AG08395 (cell line): ENCODE results near the gene POP7.
"Not testable (repeated sequence)": the region's sequence is repeated elsewhere in the genome, so short reads cannot be mapped to it uniquely, and the experiment has no call there.

Experiments used
- DNase-seq: peaks from one replicate; pipeline ENCODE4 v3.0.0; 2012; ENCODE audit warnings: mixed read lengths, low spot score

The POP7 gene

DNA sequence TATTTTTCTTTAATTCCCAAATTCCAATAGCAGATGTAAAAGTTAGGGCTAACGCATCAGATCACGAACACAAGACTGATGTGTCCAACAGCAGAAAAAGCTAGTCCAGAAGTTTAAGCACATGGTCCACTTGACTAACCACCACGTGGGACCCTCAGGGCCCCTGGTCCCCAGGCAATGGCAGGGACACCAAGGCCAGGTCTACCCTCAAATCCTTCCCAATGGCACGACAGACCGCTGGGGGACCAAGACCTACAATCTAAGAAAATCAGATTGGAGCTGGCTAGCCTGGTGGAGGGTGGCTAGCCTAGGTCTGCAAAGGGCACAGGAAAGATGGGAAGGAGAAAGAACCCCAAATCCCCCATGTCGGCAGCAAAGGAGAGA, 13.4 kb upstream of the POP7 start:
- DNase-seq = no peak

DNA sequence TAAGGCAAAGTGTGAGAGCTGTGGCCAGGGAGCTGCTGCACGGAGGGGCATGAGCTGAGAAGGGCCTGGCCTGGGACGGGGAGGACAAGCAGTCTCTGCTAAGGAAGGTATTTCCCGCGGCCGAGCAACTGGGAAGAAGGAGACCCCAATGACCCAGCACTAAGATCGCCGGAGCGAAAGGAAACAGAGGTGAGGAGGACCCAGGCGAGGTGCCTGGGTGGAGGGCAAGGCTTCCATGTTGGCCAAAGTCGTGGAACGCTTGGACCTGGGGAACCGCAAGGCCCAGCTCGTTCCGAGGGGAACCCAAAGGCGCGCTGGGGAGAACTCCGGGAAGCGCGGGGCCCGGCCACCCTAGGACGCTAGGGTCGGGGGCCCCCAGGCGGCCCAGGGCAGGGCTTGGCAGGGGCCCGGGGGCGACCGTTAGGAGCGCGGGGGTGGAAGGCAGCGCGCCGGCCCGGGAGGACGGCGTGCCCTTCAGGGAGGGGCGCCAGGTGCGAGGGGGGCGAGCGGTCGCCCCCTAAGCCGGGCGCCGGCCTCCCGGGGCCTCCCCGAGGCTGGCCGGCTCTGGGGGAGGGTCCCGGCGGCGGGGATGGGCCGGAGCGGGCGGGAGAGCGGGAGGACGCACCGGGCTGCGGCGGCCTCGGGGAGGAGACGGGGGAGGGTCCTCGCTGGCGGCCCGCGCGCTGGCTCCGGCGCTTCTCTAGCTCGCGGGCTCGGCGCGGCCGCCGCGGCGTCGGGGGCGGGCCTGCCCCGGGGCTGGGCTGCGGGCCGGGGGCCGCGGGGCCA, 12.4 kb upstream of the POP7 start:
- no peak for DNase-seq

DNA sequence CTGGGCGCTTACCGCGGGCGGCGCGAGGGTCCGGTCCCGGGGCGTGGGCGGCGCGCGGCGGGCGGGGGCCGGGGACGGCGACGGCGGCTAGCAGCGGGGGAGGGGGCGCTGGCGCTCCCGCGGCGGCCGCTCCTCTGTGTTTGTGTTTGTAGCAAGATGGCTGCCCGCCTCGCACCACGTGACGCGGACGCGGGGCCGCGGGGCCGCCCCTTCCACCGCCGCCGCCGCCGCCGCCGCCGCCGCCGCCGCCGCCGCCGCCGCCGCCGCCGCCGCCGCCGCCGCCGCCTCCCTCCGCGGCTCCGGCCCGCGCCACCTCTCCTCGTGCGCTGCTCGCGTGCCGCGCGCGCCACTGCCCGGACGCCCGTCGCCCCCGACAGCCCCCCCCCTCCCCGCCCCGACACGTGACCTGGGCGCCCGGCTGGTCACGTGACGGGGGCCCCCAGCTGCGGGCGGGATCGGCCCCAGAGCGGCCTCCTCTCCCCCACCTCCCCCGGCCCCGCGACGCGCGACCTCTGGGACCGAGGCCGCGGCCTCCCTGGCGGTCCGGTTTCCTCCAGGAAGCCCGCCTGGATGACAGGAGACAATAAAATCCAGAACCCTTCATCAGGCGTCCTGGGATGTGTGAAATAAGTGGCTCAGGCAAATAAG, 11.7 kb upstream of the POP7 start, which contains the start of gene GIGYF1:
GIGYF1 (minus strand) TSS at position 153 of the 648 bp plus-strand sequence. CDS start 6,012 bp downstream, outside the sequence.
- DNase-seq = peak; percentile 86

GRCh38 chr7:100696123-100696521, 9.8 kb upstream of the POP7 start:
- DNase-seq = no peak

GRCh38 chr7:100699018-100699417, 6.9 kb upstream of the POP7 start:
- DNase-seq = no peak

DNA sequence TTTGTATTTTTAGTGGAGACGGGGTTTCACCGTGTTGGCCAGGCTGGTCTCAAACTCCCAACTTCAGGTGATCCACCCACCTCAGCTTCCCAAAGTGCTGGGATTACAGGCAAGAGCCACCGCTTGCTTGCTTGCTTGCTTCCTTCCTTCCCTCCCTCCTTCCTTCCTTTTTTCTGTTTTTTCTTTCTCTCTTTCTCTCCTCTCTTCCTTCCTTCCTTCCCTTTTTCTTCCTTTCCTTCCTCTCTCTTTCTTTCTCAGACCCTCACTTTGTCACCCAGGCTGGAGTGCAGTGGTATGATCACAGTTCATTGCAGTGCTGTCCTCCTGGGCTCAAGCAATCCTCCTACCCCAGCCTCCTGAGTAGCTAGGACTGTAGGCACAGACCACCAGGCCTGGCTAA, 4.8 kb upstream of the POP7 start:
- not testable (repeated sequence) for DNase-seq

DNA sequence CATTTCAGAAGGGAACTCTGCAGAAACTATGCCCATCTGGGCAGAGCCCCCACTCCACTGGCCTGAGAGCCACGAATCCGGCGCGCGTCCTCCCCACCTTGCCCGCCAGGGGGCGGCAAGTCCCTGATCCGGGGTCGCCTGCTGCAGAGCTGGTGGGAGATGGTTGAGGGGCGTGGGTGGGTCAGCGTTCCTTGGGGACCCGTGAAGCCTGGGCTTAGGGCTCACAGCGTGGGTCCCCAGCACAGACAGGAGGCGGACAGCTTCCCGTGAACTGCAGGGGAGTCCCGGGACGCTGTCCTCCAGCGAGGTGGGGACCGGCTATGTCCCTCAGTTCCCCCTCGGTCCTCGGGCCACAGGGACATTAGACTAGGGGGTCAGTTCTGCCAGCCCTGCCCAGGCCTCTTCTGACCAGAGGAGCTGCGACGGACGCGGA, 585 bp upstream of the POP7 start:
- DNase-seq = peak; percentile 85

- DNase-seq = no peak
Measured at GRCh38 chr7:100706672-100707311, 871 bp downstream of the POP7 start.

GRCh38 chr7:100708395-100708794, 2.5 kb downstream of the POP7 start:
- no peak for DNase-seq

DNA sequence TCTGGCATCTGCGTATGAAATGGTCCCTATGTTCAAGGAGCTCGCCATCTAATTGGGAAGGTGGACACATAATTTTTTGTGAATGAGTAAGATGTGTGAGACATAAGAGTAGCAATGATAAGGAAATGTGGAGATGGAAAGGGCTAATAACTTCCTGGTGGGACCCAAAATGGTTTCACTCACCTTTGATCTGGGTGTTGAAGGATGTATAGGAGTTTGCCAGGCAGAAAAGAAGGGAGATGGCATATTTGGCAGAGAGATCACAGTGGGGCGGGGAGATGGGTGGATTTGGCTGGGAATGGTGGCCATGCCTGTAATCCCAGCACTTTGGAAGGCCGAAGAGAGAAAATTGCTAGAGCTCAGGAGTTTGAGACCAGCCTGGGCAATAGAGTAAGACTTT, 4.5 kb downstream of the POP7 start:
- DNase-seq = no peak

DNA sequence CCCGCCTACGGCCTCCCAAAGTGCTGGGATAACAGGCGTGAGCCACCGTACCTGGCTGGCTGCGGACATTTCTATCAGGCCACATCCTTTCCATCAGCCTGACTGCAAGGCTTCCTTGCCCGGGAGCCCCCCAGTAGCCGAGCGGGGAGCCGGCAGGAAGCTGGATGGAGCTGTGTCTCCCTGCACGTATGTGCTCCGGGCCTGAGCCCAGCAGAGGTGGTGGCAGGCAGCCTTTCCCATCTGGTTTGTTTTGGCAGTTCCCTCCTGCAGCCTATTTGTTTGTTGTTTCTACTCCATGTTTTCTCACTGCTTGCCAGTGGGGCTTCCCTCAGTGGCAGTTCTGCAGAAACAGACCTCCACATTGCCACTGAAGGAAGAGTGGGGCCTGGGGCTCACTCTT, 5.4 kb downstream of the POP7 start:
- no peak for DNase-seq

DNA sequence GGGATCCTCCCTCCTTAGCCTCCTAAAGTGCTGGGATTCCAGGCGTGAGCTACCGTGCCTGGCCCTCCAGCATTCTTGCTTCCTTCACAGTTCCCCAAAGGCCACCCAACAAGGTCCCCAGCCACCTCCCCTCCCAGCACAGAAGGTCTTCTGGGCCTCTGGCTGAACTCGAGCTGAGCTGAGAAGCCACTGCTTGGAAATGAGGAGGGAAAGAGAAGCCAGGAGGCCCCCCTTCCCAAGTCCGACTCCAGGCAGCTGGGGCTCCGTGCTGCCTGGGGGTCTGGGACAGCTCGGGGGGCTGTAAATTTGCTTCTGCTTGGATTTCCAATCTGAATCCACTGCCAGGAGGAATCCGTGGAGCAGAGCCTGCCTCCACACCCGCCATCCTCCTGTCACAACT, 8.8 kb downstream of the POP7 start:
- no peak for DNase-seq

DNA sequence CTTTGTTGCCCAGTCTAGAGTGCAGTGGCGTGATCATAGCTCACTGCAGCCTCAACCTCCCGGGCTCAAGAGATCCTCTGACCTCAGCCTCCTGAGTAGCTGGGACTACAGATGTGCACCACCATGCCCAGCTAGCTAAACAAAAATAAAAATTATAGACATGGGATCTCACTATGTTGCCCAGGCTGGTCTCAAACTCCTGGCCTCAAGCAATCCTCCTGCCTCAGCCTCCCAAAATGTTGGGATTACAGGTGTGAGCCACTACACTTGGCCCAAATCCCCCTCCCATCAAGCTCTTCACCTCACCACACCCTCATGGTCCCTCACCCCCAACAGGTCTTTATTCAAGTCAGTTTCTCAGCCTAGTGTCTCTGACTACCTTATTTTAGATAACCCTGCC, 11.2 kb downstream of the POP7 start:
- not testable (repeated sequence) for DNase-seq

GRCh38 chr7:100719523-100720278, 13.8 kb downstream of the POP7 start:
- DNase-seq = peak; percentile 44

DNA sequence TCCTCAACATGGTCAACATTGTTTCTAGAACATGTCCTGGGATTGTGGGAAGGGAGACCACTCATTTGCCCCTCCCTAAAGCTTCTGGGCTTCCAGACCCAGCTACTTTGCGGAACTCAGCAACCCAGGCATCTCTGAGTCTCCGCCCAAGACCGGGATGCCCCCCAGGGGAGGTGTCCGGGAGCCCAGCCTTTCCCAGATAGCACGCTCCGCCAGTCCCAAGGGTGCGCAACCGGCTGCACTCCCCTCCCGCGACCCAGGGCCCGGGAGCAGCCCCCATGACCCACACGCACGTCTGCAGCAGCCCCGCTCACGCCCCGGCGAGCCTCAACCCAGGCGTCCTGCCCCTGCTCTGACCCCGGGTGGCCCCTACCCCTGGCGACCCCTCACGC, 14.4 kb downstream of the POP7 start, which contains the start of gene EPO:
EPO (plus strand) TSS at position 190 of the 392 bp plus-strand sequence. CDS start 513 bp downstream, outside the sequence.
- peak; percentile 25 for DNase-seq

DNA sequence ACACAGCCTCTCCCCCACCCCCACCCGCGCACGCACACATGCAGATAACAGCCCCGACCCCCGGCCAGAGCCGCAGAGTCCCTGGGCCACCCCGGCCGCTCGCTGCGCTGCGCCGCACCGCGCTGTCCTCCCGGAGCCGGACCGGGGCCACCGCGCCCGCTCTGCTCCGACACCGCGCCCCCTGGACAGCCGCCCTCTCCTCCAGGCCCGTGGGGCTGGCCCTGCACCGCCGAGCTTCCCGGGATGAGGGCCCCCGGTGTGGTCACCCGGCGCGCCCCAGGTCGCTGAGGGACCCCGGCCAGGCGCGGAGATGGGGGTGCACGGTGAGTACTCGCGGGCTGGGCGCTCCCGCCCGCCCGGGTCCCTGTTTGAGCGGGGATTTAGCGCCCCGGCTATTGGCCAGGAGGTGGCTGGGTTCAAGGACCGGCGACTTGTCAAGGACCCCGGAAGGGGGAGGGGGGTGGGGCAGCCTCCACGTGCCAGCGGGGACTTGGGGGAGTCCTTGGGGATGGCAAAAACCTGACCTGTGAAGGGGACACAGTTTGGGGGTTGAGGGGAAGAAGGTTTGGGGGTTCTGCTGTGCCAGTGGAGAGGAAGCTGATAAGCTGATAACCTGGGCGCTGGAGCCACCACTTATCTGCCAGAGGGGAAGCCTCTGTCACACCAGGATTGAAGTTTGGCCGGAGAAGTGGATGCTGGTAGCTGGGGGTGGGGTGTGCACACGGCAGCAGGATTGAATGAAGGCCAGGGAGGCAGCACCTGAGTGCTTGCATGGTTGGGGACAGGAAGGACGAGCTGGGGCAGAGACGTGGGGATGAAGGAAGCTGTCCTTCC, 15.0 kb downstream of the POP7 start:
- no peak for DNase-seq

DNA sequence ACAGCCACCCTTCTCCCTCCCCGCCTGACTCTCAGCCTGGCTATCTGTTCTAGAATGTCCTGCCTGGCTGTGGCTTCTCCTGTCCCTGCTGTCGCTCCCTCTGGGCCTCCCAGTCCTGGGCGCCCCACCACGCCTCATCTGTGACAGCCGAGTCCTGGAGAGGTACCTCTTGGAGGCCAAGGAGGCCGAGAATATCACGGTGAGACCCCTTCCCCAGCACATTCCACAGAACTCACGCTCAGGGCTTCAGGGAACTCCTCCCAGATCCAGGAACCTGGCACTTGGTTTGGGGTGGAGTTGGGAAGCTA, 15.5 kb downstream of the POP7 start:
- no peak for DNase-seq

GRCh38 chr7:100722480-100723212, 16.7 kb downstream of the POP7 start:
- DNase-seq = no peak

GRCh38 chr7:100723732-100724275, 17.9 kb downstream of the POP7 start:
- no peak for DNase-seq

DNA sequence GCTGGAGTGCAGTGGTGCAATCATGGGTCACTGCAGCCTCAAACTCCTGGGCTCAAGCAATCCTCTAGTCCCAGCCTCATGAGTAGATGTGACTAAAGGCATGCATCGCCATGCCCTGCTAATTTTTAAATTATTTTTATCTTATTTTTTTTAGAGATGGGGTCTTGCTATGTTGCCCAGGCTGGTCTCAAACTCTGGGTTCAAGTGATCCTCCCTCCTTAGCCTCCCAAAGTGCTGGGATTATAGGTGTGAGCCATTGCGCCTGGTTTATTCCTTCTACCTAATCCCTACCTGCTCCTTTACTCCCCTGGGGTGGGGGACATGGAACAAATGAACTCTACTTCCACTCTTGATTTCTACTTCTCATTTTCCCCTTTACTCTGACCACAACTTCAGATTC, 18.4 kb downstream of the POP7 start:
- DNase-seq = not testable (repeated sequence)
